ENCODE data around the gene DAZL.

DAZL gene

DNA sequence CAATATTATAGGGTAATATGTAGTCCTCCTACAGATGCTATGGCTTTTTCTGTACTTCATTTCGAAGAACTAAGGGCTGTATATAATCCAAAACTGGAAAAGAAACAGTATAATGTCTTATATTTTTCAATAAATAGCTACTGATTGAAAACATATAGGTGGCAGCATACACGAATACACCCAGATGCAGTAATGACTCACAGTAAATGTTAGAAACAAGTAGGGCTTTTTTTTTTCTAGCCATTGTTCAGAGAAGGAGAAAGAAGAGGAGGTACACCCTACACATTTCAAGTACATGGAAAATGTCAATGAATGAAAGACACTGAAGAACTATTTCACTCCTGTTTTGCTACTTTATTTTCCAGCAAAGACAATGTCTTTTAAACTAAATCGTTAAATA is 9.4 kb downstream of the DAZL start:
- DNase-seq: no peak

DNA sequence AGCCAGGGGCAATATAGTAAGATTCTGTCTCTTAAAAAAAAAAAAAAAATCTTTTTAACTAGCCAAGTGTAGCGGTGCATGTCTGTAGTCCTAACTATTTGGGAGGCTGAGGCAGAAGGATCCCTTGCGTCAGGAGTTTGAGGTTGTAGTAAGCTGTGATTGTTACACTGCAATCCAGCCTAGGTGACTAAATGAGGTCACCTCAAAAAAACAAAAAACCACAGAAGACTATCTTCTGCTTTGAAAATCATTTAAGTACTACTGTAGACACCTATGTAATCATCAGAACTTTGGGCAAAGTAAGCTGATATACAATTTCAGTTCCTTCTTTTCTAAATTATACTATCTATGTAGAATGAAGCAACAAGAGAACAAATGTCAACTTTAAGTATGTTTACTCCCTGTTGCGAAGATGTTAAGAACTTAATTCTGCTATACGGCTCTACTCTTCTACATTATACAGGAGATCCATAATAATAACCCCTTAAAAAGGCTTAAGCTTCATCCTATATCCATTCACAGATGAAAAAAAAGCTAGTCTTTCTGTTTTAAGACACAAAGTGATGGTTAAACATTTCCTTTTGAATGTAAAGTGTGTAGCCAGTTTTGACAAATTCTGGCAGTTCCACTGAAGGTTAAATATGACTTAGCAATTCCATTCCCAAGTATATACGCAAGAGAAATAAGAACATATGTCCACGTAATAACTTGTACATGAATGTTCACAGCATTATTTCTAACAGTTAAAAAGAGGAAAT is 15.2 kb downstream of the DAZL start:
- no peak for DNase-seq

DNA sequence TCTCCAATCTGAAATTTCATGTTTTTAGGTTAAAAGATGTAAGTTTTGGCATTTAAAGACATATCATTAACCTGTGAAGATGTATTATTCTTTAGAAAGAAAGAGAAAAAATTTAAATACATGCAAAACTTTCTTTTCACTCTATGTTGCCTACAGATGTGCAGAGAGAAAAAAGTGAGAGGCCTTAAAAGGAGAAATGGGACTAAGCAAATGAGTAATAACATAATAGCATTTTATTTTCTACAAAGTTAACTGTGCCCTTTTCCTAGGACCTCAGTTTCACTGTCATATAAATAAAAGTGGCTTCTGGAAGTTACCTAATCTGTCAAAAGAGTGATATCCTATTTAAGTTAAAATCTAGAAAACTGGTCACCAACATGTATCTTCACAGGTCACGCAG is 16.1 kb downstream of the DAZL start:
- DNase-seq: no peak

DNA sequence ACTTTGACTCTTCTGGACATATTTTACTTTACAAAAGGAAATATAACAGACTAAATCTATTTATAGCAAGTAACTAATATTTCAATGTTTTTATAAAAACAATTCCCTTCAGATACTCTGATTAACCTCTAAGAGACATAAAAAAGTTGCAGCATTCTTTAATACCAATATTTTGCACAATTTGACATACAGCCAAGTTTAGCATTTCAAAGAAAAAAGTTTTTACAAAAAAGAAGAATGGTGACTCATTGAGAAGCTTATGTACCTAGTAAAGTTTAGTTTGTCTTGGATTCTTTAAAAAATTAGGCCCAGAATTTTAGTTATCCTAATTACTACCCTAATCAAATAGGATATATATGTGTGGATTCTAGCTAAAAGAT is 17.6 kb downstream of the DAZL start:
- no peak for DNase-seq

DNA sequence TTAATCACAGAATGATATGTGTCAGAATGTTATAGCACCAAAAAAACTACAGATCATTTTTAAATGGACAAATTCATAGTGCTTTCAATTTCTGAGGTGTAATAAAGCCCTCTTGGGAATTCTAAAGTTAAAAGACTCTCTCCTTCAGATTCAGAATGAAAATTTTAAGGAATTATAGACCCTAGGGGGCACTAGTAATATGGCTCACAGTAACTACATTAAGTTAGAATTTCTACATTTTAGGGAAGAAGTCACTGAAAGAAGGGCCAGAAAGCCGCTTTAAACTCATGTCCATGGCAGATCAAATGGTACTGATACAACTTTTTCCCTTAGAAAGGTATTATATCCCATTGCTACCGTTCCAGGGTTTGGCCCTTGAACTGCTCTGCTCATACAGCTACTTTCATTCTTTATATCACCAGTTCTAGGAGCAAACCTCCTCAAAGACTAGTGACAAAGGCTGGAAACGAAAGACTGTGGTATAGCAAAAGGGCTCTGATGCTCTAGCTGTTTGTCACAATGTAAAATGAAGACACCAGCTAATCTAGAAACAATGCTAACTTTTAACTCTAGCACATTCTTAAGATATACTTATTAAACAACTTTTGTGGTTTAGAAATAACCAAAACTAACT is 18.1 kb downstream of the DAZL start:
- DNase-seq: no peak

DNA sequence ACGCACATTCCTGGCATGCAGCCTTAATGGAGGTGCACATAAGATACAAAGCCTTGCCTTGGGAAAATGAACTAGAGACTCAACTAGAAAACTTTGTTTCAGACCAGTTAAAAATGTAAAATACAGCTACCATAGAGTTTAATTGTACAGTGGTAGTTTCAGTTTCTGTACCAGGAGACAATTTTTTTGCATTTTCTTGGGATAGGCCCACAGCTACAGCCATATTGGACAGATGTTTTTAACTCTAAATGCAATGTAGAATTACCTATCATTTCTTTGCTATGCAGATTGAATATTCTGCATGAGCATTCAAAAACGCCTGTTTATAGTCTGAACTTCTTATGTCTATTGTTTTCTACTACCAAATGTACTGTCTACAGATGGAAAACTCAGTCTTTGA is 20.3 kb downstream of the DAZL start:
- DNase-seq: no peak

DNA sequence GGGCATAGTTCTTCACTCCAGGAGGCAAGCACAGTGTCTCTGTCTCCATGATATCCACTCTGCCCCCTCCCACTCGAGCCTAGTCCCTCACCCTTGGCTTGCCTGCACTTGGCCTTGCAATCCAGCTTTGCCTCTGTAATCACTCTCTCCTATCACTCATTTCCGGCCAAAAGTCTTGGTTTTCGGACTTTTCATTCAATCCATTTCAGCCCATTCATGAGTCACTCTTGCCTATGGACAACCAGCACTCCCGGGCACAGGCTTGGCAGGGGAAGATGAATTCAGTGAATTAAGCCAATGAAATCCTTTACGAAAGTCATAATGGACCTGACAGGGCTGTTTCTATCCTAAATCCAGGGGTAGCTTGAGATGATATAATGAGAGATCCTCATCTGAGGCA is 21.7 kb downstream of the DAZL start:
- DNase-seq: no peak

DNA sequence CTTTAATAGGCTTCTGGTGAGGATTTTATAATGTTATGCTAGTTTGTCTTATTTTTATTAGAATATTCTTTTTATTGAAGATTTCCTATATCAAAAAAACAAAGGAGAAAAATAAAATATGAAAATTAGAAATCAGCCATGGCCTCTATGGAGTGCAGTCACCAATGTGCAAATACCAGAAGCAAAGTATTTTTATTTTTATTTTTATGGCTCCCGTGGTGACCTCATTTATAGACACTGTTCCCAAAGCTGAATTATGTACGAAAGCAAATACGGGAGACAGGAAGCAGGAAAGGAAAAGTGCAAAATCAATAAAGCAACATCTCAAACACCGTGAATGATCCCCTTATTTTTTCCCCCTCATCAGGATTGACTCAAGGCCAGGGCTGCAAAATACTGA is 35.1 kb downstream of the DAZL start:
- no peak for DNase-seq

DNA sequence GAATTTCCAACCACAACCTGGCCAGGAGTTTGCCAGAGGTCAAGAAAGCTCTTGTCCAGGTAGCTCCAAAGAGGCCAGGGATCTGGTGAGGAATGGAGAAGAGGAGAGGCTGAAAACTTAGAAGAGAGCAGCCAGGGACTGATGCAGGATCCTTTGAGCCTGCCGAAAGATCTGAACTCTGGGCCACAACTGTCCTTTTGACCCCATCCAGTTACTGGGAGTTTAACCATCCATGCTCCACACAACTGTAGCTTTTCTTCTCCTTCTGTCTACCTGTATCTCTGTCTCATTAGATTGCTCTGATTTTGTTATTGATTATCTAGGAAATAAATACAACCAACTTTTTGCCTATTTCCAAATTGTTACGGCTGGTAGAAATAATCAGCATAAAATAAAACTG is 36.7 kb downstream of the DAZL start:
- DNase-seq: no peak

DNA sequence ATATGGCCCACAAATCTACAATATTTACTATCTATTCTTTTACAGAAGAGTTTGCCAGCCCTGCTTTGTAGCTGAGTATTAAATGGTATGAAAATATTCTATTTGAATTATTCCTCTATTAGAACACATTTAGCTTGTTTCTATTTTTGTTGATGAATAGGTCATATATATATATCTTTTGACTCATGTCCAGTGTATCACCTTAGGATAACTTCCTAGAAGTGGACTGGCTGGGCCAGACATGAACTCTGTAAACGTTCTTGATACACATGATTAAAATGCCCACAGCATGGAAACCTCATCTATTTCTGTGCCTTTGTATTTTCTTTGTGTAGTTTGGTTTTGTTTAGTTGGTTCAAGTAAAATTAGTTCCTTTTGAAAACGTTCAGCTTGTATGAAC is 37.1 kb downstream of the DAZL start:
- no peak for DNase-seq

DNA sequence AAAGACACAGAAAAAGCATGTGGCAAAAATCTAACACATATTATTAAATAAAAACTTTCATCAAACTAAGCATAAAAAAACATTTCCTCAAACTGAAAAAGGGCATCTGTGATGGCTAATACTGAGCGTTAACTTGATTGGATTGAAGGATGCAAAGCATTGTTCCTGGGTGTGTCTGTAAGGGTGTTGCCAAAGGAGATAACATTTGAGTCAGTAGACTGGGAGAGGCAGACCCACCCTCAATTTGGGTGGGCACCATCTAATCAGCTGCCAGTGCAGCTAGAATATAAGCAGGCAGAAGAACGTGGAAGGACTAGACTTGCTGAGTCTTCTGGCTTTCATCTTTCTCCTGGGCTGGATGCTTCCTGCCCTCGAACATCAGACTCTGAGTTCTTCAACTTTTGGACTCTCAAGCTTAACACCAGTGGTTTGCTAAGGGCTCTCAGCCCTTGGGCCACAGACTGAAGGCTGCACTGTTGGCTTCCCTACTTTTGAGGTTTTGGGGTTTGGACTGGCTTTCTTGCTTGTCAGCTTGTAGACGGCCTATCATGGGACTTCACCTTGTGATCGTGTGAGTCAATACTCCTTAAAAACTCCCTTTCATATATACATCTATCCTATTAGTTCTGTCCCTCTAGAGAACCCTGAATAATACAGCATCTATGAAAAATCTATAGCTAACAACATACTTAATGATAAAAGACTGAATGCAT is 45.4 kb downstream of the DAZL start:
- DNase-seq: no peak

DNA sequence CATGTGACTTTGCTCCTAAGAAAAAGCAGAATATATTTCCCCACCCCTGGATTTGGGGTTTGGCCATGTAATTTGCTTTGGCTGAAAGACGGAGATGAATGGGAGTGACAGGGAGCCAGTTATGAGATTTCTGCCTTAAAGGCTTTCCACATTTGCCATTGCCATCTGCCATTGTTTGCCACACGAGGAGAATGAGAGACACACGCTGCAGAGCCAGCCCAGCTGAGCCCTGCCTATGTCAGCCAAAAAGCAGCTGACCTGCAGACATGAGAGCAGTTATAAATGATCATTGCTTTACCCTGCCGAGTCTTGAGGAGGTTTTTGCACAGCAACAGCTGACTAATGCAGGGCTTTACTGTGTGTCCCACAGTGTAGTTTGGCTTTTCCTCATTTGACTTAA is 51.1 kb downstream of the DAZL start:
- no peak for DNase-seq

DNA sequence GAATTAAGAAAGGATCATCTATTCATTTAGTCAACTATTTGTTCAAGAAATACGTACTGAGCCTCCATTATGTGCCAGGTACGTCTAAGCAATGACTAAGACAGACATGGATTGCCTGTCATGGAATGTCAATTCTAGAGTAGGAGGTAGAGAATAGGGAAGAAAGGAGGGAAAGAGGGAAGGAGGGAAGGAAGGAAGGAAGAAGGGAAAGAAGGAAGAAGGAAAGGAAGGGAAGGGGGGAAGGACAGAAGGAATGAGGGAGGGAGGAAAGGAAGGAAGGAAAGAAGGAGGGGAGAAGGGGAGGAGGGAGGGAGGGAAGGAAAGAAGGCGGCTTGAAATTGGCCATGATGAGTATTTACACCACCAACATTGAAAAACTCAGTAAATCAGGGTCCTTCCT is 52.5 kb downstream of the DAZL start:
- DNase-seq: no peak

DNA sequence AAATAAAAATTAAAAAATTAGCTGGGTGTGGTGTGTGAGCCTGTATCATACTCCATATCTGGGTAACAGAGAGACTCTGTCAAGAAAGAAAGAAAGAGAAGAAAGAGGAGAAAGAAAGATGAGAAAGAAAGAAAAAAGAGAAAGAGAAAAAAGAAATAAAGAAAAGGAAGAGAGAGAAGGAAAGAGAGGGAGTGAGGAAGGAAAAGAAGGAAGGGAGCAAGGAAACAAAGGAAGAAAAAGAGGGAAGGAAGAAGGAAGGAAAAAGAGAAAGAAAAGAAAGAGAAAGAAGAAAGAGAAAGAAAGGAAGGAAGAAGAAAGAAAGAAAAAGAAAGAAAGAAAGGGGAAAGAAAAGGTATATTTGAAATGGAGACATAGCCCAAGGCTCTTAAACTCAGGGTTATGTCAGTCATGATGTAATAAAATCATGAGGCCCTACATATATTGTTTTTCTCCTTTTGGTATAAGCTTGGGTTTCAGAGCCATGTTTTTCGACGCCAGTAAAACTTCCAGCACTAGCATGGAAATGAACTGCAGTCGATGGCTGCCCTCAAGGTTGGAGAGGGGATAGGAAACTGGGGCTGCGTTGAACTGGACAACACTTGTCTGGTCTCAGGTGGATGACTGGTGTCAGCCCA is 53.8 kb downstream of the DAZL start:
- DNase-seq: no peak

DNA sequence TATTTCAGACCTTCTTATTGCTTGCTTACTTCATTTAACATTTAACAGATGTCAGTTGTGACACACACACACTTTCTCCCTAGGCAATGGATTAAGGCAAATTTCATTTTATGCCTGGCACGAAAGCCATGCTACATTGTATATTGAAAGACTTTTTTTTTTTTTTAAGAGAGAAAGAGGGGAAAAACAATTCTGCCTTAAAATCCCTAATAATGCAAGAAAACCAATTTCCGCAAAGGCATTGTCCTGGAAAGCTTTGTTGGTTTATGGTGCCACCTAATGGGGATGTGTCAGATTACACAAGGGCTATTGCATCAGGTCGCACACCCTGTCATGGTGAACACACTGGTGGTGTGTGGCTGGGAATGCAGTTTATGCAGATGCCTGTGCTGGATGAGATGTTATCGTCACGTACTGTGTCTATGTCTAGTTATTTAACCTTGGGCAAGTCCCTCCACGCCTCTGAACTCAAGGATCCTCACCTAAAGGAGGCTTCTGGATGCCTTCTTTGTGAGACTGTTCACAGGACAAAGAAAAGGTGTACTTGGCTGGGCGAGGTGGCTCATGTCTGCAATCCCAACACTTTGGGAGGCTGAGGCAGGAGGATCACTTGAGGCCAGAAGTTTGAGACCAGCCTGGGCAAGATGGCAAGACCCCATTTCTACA is 54.4 kb downstream of the DAZL start:
- DNase-seq: peak; percentile 48

DNA sequence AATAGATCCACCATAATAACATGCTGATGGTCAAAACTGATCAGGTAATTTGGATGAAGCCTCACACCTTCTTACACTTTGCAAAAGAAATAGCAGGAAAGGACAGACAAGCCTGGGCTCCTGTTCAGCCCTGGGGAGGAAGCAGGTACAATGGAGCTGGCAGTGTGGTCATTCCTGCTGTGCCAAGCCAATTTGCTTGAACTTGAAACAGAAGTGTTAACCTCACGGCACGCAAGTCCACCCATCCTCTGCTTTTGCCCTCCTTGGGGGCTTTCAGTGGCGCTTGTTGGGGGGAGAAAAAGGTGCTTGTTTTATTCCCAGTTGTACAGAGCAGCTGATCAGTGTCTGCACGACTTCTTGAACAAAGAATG is 54.9 kb downstream of the DAZL start:
- no peak for DNase-seq

DNA sequence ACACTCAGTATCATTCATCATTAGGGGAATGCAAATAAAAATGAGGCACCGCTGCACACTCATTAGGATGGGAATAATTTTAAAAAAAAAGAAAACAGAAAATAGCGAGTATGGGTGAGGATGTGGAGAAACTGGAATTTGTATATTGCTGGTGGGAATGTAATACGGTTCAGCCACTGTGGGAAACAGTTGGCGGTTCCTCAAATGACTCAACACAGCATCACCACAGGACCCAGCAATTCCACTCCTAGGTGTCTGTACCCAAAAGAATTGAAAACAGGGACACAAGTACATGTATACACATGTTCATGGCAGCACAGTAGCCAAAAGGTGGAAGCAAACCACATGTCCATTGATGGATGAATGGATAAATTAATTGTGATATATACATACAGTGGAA is 56.5 kb downstream of the DAZL start:
- no peak for DNase-seq

DNA sequence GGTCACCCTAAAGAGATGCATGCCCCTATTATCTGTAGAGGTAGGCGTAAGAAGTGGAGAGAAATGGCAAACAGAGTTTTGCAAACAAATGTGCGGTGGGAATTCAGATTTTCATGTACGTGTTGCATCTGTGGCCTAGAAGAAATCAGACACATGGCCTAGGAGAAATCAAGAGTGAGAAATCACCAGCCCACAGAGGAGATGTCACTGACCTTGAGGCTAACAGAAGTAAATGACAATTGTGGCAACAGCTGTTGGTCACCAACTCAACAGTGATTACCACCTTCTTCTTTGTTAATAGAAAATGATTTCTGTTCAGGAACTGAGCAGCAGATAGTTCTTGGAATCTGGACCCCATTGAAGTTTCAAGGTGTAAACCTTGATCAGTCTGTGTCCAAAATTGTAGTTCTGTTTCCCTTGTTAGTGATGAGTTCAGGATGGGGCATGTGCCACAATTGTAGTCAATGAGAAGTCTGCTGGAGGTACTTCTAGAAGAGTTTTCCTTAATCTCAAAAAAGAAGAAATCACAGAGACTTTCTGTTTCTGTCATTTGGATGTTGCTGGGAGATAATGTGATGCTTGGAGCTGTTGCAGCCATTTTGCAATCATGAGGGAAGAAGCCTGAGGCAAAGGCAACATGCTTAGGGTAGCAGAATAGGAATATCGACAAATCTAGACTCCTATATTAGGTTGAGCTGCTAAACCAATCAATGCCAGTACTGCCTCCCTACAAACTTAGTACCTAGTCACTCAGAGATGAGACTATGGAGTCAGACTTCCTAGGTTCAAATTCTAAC is 57.5 kb downstream of the DAZL start:
- no peak for DNase-seq

DNA sequence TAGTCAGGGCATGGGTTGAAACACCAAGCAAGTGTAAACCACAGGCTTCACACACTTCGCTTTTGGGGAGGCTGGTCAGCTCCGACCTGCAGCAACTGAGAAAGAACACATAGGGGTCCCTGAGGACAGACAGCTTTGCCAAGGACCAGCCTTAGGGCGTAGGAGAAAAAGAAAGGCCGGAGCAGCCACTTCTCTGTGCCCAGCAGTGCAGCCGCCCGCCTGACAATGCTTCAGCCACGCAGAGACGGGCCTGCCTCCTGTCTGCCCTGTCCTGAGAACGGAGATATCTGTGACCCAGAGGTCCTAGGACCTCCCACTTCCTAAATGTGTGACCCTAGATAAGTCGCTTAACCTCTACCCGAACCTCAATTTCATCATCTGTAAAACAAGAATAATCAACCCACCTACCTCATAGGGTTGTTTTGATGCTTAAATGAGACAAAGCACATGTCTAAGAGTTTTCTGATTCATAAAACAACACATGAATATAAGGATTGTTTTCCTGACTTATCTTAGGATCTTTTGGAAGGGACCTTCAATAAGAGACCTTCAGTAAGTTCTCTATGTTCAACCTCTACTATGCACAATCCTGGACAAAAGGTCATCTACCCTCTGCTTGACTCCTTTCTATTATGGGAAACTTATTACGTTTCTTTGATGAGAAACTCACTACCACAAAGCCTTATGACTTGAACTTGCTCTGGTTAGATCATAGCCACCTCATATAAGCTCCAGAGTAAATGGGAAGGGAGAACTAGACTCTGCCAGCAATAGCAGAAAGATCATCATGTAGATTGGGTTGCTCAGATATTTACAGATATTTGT is 58.8 kb downstream of the DAZL start:
- no peak for DNase-seq

DNA sequence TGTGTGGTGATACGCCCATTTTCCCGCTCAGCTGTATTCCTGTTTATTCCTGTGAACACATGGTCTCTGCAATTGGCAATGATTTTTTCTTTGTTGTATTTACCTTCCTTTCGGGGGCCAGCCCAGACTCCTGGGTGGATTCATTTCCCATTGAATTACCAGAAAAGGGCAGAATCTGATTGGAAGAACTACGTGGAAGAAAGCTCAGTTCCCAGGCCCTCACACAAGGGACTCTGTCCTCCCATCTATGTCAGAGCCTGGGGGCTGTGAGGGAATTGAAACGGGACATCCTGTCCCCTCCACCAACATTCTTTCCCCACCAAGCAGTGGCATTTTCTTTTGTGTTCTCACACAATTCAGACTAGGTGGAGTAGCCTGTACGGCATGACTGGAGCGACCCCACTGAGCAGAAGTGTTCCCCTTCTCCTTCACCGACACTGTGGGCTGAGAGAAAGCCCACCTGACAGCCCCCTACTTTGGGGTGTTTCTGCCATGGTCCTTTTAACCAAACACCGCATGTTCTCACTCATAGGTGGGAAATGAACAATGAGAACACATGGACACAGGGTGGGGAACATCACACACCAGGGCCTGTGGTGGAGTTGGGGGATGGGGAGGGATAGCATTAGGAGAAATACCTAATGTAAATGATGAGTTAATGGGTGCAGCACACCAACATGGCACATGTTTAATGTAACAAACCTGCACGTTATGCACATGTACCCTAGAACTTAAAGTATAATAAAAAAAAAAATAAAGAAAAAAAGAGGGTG is 59.6 kb downstream of the DAZL start:
- no peak for DNase-seq
